Heart left ventricle (tissue), 16 donors: ENCODE data around the gene PARP9. TPM values are rescaled to one million over a fixed set of nuclear protein-coding genes. Genes with fewer than 3 reads are reported as not detected.

Source experiments
- ATAC-seq, 4 donors: fragments of 200-7000 bp; cut with Tn5 transposase; one replicate each; pipeline ENCODE4 v1.9.1; 2020 to 2022; ENCODE audit warnings: moderate library complexity in 4 of 4, mild to moderate bottlenecking in 3 of 4, moderate number of reproducible peaks in 1 of 4
- DNase-seq, 5 donors: peaks; one replicate each; pipeline ENCODE4 v3.0.0-alpha.2; 2020
- H3K27ac ChIP-seq, 12 donors: fragments of 200-600 bp; sonication (generic) in 4 of 12; one replicate each; pipeline versions ENCODE4 v1.5.0 to v1.8.0; 2016 to 2022; ENCODE audit warnings: mild to moderate bottlenecking in 2 of 12
- H3K27me3 ChIP-seq, 9 donors: fragments of 200-600 bp; sonication (generic) in 2 of 9; one replicate each; pipeline versions ENCODE4 v1.5.1 to v1.8.0; 2016 to 2022; ENCODE audit warnings: mild to moderate bottlenecking in 3 of 9
- H3K36me3 ChIP-seq, 9 donors: fragments of 200-600 bp; sonication (generic) in 2 of 9; one replicate each; pipeline versions ENCODE4 v1.5.0 to v1.8.0; 2018 to 2022; ENCODE audit warnings: mild to moderate bottlenecking in 2 of 9
- H3K4me1 ChIP-seq, 12 donors: fragments of 200-600 bp; sonication (generic) in 4 of 12; one replicate each; pipeline versions ENCODE4 v1.5.0 to v1.8.0; 2016 to 2022; ENCODE audit warnings: mild to moderate bottlenecking in 3 of 12
- H3K4me3 ChIP-seq, 12 donors: fragments of 200-600 bp; sonication (generic) in 4 of 12; one replicate each; pipeline versions ENCODE4 v1.5.0 to v1.8.0; 2017 to 2022; ENCODE audit warnings: mild to moderate bottlenecking in 9 of 12, moderate library complexity in 4 of 12
- H3K9me3 ChIP-seq, 12 donors: fragments of 200-600 bp; sonication (generic) in 4 of 12; one replicate each; pipeline versions ENCODE4 v1.5.0 to v1.8.0; 2016 to 2022; ENCODE audit warnings: mild to moderate bottlenecking in 1 of 12
- CTCF ChIP-seq, 12 donors: fragments of 200-600 bp; sonication (generic) in 4 of 12; IDR thresholded peaks; one replicate each; pipeline versions ENCODE4 v1.5.0 to v1.8.0; 2018 to 2022; ENCODE audit warnings: antibody characterized with exemption in 12 of 12, mild to moderate bottlenecking in 5 of 12
- POLR2A ChIP-seq, 2 donors: fragments of 450-650 bp; IDR thresholded peaks; one replicate each; pipeline ENCODE4 v1.6.1; 2017; ENCODE audit warnings: antibody characterized with exemption in 2 of 2, mild to moderate bottlenecking in 2 of 2, moderate library complexity in 2 of 2
- WGBS, 4 donors: extraction: QIAGEN DNeasy Blood & Tissue Kit in 2 of 4; methylation state at CpG; one replicate each; pipeline versions ENCODE4 v1.1.5 to v1.1.7; 2013 to 2018; 5-methylcytosine and 5-hydroxymethylcytosine counted together
- intact Hi-C, 10 donors: fragments of 100-400 bp; cut with DNase I; formaldehyde crosslinking; loops; one replicate each; pipeline versions ENCODE4 v1.11.1 to v1.14.2; 2022
- polyA plus RNA-seq, 2 donors: library from polyadenylated mRNA; stranded (reverse); fragments of 200-250 nt; gene quantifications; one replicate each; pipeline ENCODE4 v1.2.3, GENCODE V29; 2013
- total RNA-seq, 9 donors: library from RNA; depleted of rRNA in 2 of 9; stranded (reverse); fragments of >200 nt in 2 of 9; fragmentation: NEBNext Ultra II Directional in 3 of 9; extraction: Animal tissue kit (Norgen Biotek cat#: 25700) in 3 of 9; gene quantifications; one replicate each; pipeline versions ENCODE4 v1.1.0 to v1.2.4, GENCODE V29; 2016 to 2023
- donor health status: ischemic (EF 13 %, LVEDD 7.1; RV severe dilation, severe dysfunction).
- donor health status: healthy with polysubstance abuse.
- donor health status: DM: no; HTN: yes; CAD: no.
- donor health status: DM: no; HTN: no; CAD: no.
- donor health status: ischemic (EF 25% LVEDD 6.9; RV normal size, moderate dysfunction).
- donor health status: ischemic (EF 25% LVEDD 5.7; RV mildly dilated, moderate dysfunction).
- donor health status: healthy.
- donor health status: DM: yes; HTN: yes; CAD: no.
- donor health status: ischemic (EF 35%, LVEDD 5.7; RV mildly dilated, moderate dysfunction).
- donor health status: nonischemic (EF 11% LVEDD 7.7; RV severe dilation, severe dysfunction).
- donor health status: DM: yes; HTN: yes; CAD: no.
- donor health status: PGD.
- donor health status: ischemic (EF 29% LVEDD 5.4; RV normal size, mild dysfunction).
- donor health status: nonischemic (EF 23%, LVEDD 6.1; RV moderate dilation, normal function).

The PARP9 gene
- total and polyA plus RNA-seq, 11 donors: 8.2 to 73.0 (median 14.9) TPM

GRCh38 chr3:122508135-122508914 lies 55.8 kb downstream of the PARP9 start:
- H3K4me3 ChIP-seq: no peak overlapping the region
- no peaks in the 10 kb centered on the region for H3K36me3 ChIP-seq
- no peak for DNase-seq
- H3K9me3 ChIP-seq: peaks cover 0 to 14% (median 0%) of the 10 kb centered on the region in 12 donors
- no peak for TF ChIP-seq CTCF (IDR thresholded peaks at IDR 0.05)
- TF ChIP-seq POLR2A (IDR thresholded peaks at IDR 0.05): no peak
- no peaks in the 10 kb centered on the region for H3K27me3 ChIP-seq
- ATAC-seq: no peak
- peaks cover 0 to 49% (median 33%) of the 10 kb centered on the region in 12 donors for H3K4me1 ChIP-seq
- WGBS, 4 donors: 91 to 95% (median 93%) methylated on average over 2 of the region's 2 CpGs
- intact Hi-C loops: no loop called here
- peak overlapping the region in 1 of 12 donors; percentile 2 for H3K27ac ChIP-seq

GRCh38 chr3:122506450-122506849 lies 57.6 kb downstream of the PARP9 start:
- Histone ChIP-seq H3K27ac (no peak overlapping the region), H3K27me3 (no peaks in the 10 kb centered on the region), H3K36me3 (no peaks in the 10 kb centered on the region), H3K4me1 (peaks cover 4 to 49% (median 29%) of the 10 kb centered on the region in 12 donors), H3K4me3 (no peak overlapping the region), H3K9me3 (peaks cover 0 to 14% (median 0%) of the 10 kb centered on the region in 12 donors)
- 90 to 98% (median 95%) methylated on average over 1 of the region's 1 CpG for WGBS, 4 donors
- intact Hi-C loops: no loop called here
- TF ChIP-seq CTCF (IDR thresholded peaks at IDR 0.05) (no peak), POLR2A (IDR thresholded peaks at IDR 0.05) (no peak)
- DNase-seq (no peak), ATAC-seq (no peak)

GRCh38 chr3:122505676-122506075 lies 58.4 kb downstream of the PARP9 start:
- DNase-seq: no peak
- no peak for ATAC-seq
- TF ChIP-seq CTCF (IDR thresholded peaks at IDR 0.05) (no peak), POLR2A (IDR thresholded peaks at IDR 0.05) (no peak)
- WGBS, 4 donors: 46 to 51% (median 50%) methylated on average over 2 of the region's 2 CpGs
- H3K36me3 ChIP-seq: no peaks in the 10 kb centered on the region
- peaks cover 0 to 14% (median 0%) of the 10 kb centered on the region in 12 donors for H3K9me3 ChIP-seq
- intact Hi-C loops: no loop called here
- H3K4me3 ChIP-seq: no peak overlapping the region
- H3K27ac ChIP-seq: no peak overlapping the region
- no peaks in the 10 kb centered on the region for H3K27me3 ChIP-seq
- peaks cover 0 to 49% (median 24%) of the 10 kb centered on the region in 12 donors for H3K4me1 ChIP-seq

- no peak for TF ChIP-seq POLR2A (IDR thresholded peaks at IDR 0.05)
- no peak for TF ChIP-seq CTCF (IDR thresholded peaks at IDR 0.05)
- Histone ChIP-seq H3K36me3 (no peaks in the 10 kb centered on the region), H3K4me3 (no peak overlapping the region), H3K4me1 (peaks cover 0 to 48% (median 24%) of the 10 kb centered on the region in 12 donors), H3K27ac (no peak overlapping the region), H3K27me3 (no peaks in the 10 kb centered on the region), H3K9me3 (no peaks in the 10 kb centered on the region)
- DNase-seq: no peak
- ATAC-seq: no peak
- intact Hi-C loops: no loop called here
- 79 to 90% (median 83%) methylated on average over 2 of the region's 2 CpGs for WGBS, 4 donors
Observed at GRCh38 chr3:122502941-122503340, 61.2 kb downstream of the PARP9 start.
